Activated naive CD4-positive, alpha-beta T cell (primary cell): ENCODE measurements around the gene SH3YL1.

Experiments used
- DNase-seq, 4 experiments: peaks; one replicate each; lab custom pipeline; 2025; lab: John Stamatoyannopoulos, UW

Gene SH3YL1

DNA sequence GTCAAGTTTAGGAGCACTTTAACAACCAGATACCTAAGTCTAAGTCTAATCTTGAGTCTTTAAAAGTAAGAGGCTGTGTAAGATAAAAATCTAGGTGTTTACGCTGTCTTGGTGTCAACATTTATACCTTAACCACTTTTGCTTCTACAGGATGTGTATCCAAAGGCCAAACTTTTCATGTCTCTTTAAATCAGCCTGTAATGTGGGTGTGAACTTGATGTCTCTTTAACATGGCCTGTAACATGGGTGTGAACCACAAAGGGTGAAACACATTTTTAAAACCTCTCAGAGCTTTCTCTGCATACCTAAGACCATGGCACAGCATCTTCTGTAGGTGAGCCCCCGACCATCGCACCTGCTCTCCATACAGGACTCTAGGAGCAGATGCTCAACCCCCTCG is 40.4 kb downstream of the SH3YL1 start:
- no peak for DNase-seq

DNA sequence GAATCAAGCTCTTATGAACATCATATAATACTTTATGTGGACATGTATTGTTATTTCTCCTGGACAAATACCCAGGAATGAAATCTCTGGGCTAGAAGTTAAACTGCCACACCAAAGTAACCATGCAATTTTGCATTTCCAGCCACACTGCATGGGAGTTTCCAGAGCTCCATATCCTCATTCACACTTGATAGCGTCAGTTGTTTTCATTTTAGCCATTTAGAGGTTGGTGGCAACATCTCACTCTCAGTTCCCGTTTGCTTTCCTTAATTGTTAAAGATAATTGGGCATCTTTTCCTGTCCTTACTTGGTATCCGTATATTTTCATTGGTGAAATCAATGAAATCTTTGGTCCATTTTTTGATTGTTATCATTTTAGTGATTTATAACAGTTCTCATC is 47.8 kb downstream of the SH3YL1 start:
- no peak for DNase-seq

DNA sequence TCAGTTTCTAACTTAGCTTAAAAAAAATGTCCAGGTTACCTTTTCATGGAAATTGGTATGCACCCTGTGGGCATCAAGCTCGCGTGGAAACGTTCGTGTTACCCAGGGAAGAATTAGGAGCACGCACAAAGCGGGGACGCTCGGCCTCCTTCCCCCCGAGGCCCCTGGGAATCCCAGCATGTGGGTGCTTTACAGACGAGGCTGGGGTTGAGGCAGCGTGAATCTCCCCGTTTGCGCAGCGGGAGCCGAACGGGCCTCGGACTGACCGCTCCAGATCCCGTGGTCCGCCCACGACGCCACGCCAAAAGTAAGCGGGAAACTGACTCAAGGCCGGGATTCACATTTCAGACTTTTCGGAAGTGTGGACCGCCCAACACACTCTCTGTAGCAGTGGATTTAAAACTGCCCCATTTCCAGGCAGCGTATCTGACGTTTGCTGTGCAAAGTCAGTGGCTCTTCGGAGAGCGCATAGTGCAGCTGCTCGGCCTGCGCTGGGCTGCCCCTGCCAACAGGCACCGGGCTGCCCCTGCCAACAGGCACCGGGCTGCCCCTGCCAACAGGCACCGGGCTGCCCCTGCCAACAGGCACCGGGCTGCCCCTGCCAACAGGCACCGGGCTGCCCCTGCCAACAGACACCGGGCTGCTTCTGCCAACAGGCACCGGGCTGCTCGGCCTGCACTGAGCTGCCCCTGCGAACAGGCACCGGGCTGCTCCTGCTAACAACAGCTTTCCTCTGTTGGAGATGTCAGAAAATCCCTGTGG is 49.7 kb downstream of the SH3YL1 start:
- DNase-seq, result no peak

DNA sequence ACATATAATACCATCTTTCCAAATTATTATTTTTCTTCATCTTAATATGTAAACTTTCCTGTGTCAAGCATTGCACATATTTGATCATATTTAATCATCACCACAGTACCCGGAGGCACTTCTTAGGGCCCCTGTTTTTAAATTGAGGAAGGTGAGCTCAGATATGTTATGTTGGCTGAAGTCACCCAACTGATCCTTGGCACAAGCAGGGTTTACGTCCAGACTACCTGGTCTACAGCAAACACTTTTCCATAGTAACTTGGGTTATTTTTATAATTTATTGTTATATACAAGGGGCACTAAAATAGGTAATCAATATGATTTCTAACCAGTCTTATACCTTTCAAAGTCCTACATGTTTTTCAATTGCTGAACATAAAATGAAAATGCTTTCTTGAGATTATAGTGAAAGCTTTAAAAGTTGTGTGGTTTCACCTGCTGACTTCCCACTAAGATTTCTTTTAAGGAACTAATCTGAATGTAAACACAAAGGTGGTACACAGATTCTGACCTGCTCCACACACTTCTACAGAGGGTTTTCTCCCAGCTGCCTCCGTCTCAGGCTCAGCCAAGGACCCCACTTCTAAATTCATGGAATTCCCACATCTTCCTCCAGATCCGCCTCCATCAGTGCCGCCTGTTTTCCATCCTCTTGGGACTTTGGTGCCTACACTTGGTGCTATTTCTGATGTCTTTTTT is 52.2 kb downstream of the SH3YL1 start:
- no peak for DNase-seq

DNA sequence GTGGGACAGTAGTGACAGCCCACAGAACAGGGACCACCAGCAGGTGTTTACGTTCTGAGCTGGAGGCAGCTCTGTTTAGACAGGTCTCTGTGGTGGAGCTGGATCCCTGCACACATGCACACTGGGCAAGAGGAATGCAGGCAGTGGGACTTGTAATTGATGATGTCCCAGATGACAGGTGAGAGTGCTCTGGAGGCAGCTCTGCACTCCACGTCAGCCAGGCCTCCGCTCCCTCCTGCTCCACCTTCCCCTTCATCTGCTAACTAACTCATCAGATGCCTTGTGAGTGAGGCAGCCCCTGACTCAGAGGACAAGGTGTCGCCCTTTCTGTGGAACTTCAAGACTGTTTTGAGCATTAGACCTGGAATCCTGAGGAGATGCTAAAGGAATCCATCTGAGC is 53.2 kb downstream of the SH3YL1 start:
- DNase-seq, result no peak

DNA sequence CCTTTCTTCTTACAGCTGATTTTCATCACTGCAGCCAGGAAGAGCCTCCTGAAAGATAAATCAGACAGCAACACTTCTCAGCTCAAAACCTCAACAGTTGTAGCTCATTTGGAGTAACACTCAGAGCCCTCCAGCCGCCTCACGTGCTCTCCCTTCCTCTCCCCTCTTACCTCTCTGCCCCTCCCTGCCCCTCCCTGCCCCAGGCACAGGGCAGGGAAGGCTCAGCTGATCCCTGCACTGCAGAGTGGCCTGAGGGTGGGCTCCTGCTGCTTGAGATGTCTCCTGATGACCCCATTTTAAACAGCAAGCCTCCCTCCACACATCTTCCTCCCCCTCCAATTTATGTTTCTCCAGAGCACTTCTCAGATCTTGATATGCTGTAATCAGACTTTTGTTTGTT is 54.4 kb downstream of the SH3YL1 start:
- DNase-seq, result no peak

DNA sequence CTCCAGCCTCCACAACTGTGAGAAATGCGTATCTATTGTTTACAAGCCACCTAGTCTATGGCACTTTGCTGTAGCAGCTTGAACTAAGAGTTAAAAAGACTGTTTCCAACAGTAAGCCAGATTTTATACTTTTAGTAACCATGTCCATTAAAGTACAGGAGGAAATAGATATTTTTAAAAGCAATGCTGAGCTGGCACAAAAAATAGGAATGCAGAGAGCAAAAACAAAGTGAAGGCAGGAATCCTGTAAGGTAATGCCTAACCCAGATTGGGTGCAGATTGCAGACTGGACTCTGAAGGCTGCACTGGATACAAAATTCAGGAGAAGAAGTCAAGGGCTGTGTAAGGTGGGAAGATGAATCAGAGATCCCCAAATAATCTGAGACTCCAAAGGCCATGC is 55.5 kb downstream of the SH3YL1 start:
- no peak for DNase-seq

DNA sequence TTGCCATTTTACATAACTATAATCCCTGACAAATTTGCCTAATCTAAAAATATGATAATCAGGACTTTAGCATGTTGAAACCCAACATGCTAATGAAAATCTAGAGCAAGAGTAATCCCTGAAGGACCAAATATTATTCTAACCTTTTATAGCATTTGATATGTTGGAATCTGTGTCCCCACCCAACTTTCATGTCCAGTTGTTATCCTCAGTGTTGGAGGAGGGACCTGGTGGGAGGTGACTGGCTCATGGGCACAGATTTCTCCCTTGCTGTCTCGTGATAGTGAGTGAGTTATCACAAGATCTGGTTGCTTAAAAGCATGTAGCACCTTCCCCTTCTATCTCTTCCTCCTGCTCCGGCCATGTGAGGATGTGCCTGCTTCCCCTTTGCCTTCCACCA is 59.8 kb downstream of the SH3YL1 start:
- no peak for DNase-seq

DNA sequence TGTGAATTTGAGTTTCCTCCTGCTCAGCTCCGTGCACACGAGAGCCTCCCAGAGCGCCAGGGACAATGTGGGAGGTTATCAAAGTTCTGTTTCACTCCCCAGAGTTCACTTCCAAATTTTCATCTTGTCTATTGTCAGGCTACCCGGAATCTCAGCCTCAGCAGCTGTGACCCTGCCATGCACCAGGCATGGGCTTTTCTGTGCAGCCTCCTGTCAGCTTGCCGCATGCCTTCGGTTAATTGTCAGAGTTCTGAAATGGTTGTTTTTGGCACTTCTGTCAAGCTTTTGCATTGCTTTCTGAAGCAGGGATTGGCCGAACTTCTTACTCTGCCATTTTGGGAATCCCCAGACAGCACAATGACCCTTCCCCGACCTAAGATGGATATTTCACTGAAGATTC is 60.4 kb downstream of the SH3YL1 start:
- DNase-seq, result no peak

DNA sequence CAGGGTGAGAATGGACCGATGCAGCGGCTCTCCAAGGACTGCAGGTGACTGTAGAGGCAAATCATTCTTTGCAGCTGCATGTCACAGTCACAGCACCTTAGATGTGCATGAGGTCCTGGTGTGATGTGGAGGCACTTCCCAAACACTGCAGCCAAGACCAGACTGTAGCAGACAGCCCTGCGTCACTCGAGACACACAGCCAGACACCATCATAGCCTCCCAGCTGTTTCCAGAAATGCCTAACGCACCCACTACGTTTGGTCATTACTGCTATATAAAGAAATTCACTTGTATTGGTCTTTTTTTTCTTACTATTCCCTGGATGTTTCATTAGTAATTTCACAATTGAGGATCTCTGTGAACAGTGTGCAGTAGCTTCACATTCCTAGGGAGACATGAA is 60.9 kb downstream of the SH3YL1 start:
- DNase-seq, result no peak

DNA sequence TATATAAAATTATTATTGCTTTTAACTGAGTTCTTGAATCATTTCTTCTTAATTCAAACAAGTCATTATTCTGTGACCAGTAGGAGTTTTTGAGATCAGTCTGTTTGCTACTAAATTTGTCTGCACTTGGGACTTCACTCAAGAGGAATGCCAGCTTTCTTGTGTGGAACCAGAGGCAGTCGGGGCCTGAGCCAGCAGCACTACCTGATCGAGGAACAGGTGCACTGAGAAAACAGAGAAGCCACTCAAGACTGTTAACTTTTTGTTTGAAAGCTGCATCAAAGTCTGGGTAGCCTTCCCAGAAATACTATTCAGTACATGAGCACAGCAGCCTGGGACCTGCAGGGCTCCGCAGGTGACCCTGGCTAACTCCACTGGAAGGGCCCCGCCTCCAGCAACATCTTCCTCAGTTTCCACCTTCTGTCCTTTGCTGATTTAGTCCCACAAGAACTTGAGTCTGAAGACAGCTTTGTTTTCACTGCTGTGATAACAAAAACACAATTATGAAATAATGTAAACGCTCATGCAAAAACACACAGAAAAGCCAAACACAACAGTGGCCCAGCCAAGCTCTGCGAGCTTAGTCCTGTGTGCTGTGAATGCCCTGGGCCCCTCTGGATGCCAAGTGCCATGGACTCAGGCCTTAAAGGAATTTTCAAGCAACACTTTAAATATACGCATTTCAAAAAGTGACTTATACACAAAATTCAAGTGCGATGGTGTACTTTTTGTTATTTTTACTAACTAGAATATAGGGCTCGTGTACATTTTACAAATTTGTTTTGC is 62.0 kb downstream of the SH3YL1 start:
- no peak for DNase-seq

DNA sequence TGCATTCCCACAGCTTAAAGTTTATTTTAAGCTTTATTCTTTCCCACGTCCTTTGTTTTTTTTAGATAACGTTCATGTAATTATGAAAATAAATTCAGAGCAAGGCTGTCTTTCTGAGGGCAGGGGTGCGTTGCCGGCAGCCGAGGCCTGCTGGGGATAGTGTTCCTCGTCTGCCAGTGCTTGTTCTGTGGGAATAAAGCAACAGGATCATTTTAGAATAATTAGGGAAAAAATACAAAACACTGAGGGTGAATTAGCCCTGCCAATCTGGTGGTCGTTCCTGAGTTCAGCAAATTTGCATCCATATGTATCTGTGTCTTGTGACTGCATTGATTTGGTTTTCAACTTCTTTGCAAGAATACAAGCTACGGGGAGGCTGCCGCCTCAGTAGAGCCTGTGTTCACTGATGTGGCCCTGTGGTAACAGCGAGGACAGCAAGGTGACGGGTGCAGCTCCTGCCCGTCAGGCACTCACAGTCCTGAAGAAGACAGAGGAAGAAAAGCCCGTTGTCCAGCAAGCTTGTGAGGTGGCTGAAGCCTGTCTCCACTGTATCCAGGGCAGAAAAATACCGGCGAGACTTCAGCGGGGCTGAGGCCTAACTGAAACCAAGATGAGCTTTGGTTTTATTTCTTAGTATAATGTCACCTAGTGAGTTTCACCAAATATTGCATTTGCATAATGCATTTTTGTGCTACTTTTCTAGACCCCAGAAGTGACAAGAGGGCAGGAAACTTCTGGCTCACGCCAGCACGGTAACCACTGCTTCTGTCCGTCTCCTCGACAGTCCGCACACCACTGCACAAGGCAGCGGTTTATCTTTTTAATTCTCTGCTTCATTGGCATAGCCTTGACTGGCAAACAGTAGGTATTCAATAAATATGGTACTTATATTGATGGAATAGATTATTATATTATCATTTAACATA is 64.5 kb downstream of the SH3YL1 start:
- DNase-seq, result no peak

DNA sequence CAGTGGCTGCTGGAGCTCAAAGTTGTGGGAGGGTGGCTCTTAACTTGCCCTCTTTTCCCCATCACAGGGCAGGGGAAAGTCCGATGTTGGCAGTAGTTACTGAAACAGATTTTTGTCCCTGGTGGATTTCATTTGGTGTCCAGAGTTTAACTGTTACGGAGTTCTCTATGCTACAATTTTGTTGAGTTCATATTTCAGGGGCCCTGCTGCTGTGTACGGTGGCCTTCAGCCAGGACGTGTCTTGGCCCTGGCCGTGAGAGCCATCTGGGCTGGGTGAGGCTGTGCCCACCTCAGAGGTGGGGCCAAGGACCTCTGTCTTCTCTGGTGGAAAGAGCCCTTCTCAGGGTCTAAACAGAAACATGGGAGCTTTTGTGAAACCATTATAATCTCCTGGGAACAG is 67.4 kb downstream of the SH3YL1 start:
- DNase-seq, result no peak

DNA sequence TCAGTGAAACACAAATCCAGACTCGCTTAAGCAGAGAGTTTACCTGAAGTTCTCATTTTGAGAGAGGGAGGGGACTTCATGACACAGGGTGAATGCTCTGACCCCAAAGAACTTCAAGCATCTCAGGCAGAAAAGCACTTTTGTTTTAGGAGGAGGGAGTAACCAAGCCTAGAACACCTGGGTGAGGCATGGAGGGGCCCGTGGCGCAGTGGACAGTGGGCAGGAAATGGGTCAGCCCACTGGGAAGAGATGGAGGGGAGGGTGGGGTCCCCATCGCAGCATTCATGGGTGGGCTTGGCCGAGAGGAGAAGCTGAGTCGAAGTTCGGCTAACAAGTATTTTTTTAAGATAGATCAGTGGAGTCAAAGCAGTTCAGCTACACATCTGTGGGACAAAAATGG is 67.9 kb downstream of the SH3YL1 start:
- no peak for DNase-seq

DNA sequence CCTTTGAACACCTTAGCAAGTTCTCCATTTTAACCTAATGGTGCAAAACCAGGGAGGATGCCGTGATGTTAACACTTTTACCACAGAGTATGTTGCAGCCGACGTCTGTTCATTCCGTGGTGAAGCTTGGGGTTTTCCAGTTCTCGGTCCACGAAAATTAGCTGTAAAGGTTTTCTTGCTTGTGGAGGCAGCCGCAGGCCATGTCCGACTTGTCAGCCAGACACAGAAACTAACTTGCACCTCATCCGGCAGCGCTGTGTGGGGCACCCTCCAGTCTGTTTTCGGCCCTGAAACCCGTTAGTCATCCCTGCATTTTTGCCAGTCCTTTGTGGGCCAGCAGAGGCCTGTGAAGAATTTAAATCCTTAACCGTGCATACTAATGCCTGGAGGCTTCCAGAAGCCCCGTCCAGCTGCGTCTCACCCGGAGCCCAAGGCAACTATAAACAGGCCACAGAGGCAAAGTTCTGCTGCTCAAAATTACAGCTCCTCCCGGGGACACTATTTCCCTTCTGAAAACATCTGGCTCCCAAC is 70.6 kb downstream of the SH3YL1 start:
- DNase-seq, result no peak

DNA sequence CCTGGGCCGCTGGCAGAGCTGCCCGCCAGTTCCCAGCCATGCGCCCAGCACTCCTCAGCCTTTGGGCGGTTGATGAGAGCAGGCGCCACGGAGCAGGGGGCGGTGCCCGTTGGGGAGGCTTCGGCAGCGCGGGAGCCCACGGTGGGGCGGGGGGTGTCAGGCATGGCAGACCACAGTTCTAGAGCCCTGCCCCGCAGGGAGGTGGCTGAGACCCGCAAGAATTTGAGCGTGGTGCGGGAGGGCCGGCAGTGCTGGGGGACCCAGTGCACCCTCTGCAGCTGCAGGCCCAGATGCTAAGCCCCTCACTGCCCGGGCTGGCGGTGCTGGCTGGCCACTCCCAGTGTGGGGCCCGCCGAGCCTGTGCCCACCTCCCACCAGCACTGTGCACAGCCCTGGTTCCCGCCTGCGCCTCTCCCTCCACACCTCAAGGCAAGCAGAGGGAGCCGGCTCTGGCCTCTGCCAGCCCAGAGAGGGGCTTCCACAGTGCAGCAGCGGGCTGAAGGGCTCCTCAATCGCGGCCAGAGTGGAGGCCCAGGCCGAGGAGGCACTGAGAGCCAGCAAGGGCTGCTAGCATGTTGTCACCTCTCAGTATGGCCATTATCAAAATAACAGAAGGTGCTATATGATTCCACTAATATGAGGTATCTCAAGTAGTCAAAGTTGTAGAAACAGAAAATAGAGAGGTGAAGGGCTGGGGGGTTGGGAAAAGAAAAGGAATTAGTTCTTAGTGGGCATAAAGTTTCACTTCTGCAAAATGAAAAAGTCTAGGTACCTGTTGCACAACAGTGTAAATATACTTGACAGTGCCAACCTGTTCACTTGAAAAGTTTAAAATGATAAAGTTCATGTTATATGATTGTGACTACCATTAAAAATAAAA is 72.3 kb downstream of the SH3YL1 start:
- no peak for DNase-seq

DNA sequence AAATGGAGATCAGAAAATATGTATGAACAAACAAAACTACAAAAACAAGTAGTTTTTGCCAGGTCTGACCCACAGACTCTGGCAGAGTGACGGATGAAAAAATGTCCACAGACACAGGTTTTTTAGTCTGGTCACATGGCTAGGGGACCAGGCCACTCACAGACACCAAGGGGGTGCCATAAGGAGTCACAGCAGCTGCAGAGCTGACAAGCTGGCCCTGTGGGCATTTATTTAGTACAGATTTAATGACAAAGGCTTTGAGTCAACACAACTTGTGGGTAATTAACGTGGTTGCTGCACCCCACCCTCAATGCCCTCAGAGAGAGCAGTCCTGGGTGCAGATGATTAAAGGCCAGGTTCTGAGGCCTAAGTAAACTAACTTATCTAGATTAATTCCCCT is 76.0 kb downstream of the SH3YL1 start:
- no peak for DNase-seq

DNA sequence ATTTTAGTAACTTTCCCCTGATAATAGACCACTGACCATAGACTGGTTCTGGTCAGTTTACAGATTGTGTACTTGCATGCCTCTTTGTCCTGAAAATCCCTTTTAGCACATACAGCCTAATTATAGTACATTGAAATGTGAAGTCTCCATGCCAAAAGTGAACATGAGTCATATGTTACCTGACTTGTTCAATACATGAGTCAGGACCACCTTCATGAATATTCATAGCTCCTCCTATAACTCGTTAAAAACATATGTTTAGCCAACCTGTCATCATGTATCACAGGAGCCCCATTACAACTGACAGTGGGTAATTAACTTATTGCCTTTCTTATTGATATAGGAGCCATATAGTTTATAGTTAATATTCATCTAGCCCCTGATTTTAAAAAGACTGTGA is 78.6 kb downstream of the SH3YL1 start:
- no peak for DNase-seq

DNA sequence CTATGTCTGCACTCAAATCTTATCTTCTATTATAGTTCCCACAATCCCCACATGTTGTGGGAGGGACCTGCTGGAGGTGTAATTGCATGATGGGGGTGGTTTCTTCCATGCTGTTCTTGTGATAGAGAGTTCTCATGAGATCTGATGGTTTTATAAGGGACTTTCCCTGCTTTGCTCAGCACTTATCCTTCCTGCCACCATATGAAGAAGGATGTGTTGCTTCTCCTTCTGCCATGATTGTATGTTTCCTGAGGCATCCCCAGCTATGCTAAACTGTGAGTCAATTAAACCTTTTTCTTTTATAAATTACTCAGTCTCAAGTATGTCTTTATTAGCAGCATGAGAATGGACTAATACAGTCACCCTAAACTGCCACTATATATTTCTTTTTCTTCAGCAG is 79.1 kb downstream of the SH3YL1 start:
- no peak for DNase-seq

DNA sequence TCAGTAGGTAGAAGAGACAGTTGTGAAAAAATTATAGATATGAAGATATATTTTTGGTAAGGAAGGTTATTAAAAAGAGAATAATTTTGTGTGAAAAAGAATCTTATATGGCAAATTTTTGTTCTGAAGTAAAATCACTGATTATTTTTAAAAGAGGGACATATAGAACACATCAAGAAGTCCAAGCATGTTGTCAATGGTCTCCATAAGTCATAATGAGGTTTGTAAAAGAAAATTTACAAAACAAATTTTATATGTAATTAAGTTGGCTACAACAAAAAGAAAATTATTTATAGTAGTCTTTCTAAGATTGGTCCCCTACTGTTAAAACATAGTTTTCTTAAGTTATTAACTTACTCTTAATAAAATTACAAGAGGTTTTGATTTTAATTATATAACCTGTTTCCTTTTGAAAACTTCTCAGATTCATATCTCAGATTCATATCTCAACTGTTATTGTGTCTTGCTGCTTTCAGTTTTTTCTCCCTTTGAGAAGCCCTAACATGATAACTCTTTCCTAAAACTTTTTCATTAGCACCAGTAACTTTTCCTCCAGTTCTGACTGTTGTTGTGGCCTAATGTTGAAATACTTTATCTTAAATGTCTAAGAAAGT is 81.2 kb downstream of the SH3YL1 start:
- DNase-seq, result no peak
